ENCODE data around the gene SLC9C1. TPM values are rescaled to one million over a fixed set of nuclear protein-coding genes. Genes with fewer than 3 reads are reported as not detected.

SLC9C1 gene
- total and polyA plus RNA-seq, 8 donors, result 1.1 TPM; not detected in 7

DNA sequence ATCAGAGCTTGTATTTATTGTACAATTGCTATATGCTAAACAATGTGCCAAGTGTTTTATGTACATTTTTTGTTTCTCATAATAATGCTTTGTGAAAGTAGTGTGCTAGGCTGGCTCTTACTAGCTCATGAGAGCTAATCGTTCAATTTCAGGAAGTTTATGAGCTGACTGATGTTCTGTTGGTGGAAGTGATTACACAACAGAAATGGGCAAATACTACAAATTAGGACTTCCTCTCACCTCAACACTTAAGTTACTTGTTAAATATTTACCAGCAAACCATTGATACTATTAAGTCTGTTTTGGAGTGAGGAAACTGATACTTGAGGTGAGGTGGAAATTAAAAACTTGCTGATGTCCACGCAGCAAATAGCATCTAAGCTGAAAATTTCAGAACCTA, 32.3 kb downstream of the SLC9C1 start:
- no peak for DNase-seq
- WGBS, 5 donors, result 59 to 72% (median 65%) methylated on average over 2 of the region's 2 CpGs
- no peak overlapping the region for H3K27ac ChIP-seq
- H3K9me3 ChIP-seq, result no peaks in the 10 kb centered on the region
- H3K4me1 ChIP-seq, result no peaks in the 10 kb centered on the region
- TF ChIP-seq POLR2A (IDR thresholded peaks at IDR 0.05) (no peak), EP300 (IDR thresholded peaks at IDR 0.05) (no peak), POLR2AphosphoS5 (IDR thresholded peaks at IDR 0.05) (no peak)
- TF ChIP-seq, protein P1, sequence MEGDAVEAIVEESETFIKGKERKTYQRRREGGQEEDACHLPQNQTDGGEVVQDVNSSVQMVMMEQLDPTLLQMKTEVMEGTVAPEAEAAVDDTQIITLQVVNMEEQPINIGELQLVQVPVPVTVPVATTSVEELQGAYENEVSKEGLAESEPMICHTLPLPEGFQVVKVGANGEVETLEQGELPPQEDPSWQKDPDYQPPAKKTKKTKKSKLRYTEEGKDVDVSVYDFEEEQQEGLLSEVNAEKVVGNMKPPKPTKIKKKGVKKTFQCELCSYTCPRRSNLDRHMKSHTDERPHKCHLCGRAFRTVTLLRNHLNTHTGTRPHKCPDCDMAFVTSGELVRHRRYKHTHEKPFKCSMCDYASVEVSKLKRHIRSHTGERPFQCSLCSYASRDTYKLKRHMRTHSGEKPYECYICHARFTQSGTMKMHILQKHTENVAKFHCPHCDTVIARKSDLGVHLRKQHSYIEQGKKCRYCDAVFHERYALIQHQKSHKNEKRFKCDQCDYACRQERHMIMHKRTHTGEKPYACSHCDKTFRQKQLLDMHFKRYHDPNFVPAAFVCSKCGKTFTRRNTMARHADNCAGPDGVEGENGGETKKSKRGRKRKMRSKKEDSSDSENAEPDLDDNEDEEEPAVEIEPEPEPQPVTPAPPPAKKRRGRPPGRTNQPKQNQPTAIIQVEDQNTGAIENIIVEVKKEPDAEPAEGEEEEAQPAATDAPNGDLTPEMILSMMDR (IDR thresholded peaks at IDR 0.05), result no peak
- H3K27me3 ChIP-seq, result no peaks in the 10 kb centered on the region
- H3K36me3 ChIP-seq, result no peaks in the 10 kb centered on the region
- intact Hi-C loops (cut with DNase I; ENCODE audit: low total_unique reads), result no loop called here
- H3K4me3 ChIP-seq, result no peak overlapping the region

DNA sequence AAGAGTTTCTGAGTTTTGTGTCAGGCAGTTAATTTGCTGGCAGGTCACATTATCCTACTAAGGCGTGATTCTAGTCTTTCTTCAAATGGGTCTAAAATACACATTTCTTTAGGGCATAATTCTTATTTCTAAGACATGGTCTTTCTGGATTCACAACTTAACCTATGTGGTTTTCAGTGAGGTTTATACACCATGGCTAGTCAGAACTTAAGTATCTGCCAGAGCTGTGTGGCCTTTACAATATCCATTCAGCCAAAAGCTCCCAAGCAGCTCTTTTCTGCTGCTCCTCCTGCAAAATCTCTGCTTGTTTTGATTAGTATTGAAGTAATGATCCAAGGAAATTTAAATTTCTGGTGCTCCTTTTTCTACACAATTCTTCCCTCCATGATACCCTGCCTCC, 33.5 kb downstream of the SLC9C1 start:
- Histone ChIP-seq H3K4me1 (no peaks in the 10 kb centered on the region), H3K27ac (no peak overlapping the region), H3K27me3 (no peaks in the 10 kb centered on the region), H3K36me3 (no peaks in the 10 kb centered on the region), H3K4me3 (no peak overlapping the region), H3K9me3 (no peaks in the 10 kb centered on the region)
- WGBS, 5 donors, result 83 to 97% (median 91%) methylated on average over 1 of the region's 1 CpG
- no peak for DNase-seq
- TF ChIP-seq EP300 (IDR thresholded peaks at IDR 0.05) (no peak), POLR2AphosphoS5 (IDR thresholded peaks at IDR 0.05) (no peak), POLR2A (IDR thresholded peaks at IDR 0.05) (no peak)
- intact Hi-C loops (cut with DNase I; ENCODE audit: low total_unique reads), result no loop called here

DNA sequence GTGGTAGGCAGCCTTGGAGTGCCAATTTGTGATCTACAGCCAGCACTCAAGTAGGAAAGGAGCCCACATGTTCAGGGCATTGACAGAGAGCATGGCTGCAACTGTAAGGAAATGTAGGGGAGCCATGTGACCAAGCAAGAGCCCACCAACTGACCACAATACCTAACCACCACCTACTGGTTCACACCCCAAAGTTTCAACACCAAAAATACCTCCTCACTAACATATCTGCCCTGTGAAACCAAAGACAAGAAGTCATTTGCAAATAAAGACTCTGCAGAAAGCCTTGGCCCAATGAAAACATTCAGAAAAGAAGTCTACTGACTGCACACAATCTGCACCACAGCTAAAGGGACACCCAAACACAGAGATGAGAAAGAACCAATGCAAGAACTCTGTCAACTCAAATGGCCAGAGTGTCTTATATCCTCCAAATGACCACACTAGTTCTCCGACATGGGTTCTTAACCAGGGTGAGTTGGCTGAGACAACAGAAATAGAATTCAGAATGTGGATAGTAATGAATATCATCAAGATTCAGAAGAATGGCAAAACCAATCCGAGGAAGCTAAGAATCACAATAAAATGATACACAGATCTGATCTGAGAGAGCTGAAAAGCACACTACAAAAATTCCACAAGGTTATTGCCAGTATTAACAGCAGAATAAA, 40.6 kb downstream of the SLC9C1 start:
- Histone ChIP-seq H3K36me3 (no peaks in the 10 kb centered on the region), H3K4me3 (no peak overlapping the region), H3K4me1 (no peaks in the 10 kb centered on the region), H3K9me3 (peaks cover 0 to 25% (median 11%) of the 10 kb centered on the region in 4 donors), H3K27ac (no peak overlapping the region), H3K27me3 (no peaks in the 10 kb centered on the region)
- whole genome bisulfite sequencing, 5 donors, result 82 to 93% (median 92%) methylated on average over 2 of the region's 2 CpGs
- intact Hi-C loops (cut with DNase I; ENCODE audit: low total_unique reads), result no loop called here
- no peak for DNase-seq
- TF ChIP-seq, protein P1 (IDR thresholded peaks at IDR 0.05), result no peak
- no peak for TF ChIP-seq EP300 (IDR thresholded peaks at IDR 0.05)
- TF ChIP-seq POLR2A (IDR thresholded peaks at IDR 0.05), result no peak
- TF ChIP-seq POLR2AphosphoS5 (IDR thresholded peaks at IDR 0.05), result no peak

DNA sequence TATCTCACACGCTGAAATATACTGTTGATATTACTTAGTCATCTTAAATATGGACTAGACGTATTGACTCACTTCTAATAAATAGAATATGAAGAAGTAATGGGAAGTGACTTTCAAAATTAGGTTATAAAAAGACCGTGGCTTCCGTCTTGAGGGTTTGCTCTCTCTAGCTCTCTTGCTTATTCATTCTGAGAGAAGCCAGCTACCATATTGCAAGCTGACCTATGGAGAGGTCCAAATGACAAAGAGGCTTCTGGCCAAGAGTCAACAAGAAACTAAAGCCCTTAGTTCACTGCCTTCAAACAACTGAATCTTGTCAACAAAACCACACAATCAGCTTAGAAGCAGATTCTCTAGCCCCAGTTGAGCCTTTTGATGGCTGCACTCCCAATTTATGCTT, 46.1 kb downstream of the SLC9C1 start:
- H3K27ac ChIP-seq, result no peak overlapping the region
- no peaks in the 10 kb centered on the region for H3K4me1 ChIP-seq
- intact Hi-C loops (cut with DNase I; ENCODE audit: low total_unique reads), result no loop called here
- peaks cover 0 to 9% (median under 1%) of the 10 kb centered on the region in 4 donors for H3K9me3 ChIP-seq
- 70 to 84% (median 77%) methylated on average over 4 of the region's 4 CpGs for WGBS, 5 donors
- TF ChIP-seq POLR2AphosphoS5 (IDR thresholded peaks at IDR 0.05), result no peak
- no peak for TF ChIP-seq POLR2A (IDR thresholded peaks at IDR 0.05)
- TF ChIP-seq EP300 (IDR thresholded peaks at IDR 0.05), result no peak
- TF ChIP-seq, protein P1 (IDR thresholded peaks at IDR 0.05), result no peak
- no peak for DNase-seq
- H3K4me3 ChIP-seq, result no peak overlapping the region
- H3K27me3 ChIP-seq, result no peaks in the 10 kb centered on the region
- H3K36me3 ChIP-seq, result no peaks in the 10 kb centered on the region

DNA sequence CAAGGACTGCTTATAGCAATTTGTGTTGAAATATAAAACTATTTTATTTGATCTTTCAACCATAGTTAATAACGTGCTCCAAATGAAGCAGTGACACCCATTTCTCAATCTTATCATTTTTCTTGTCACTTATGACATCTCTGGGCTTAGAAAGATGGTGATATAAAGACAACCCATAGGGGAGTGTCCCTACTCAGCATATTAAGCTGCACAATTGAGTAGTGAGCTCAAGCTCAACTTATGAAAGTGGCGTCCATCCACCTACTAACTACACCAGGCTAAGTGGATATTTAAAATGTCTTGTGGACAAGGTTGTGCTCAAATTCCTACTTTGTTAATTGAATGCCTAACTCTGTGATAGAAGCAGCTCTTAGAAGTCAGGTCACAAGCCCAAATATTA, 46.7 kb downstream of the SLC9C1 start:
- Histone ChIP-seq H3K9me3 (peaks cover 0 to 4% (median 0%) of the 10 kb centered on the region in 4 donors), H3K27me3 (no peaks in the 10 kb centered on the region), H3K4me1 (no peaks in the 10 kb centered on the region), H3K36me3 (no peaks in the 10 kb centered on the region), H3K4me3 (no peak overlapping the region), H3K27ac (no peak overlapping the region)
- intact Hi-C loops (cut with DNase I; ENCODE audit: low total_unique reads), result no loop called here
- DNase-seq, result no peak
- 31 to 68% (median 63%) methylated on average over 2 of the region's 2 CpGs for WGBS, 5 donors
- TF ChIP-seq POLR2AphosphoS5 (IDR thresholded peaks at IDR 0.05) (no peak), POLR2A (IDR thresholded peaks at IDR 0.05) (no peak), EP300 (IDR thresholded peaks at IDR 0.05) (no peak)
- TF ChIP-seq, protein P1 (IDR thresholded peaks at IDR 0.05), result no peak

All from stomach (tissue), 9 donors.